ENCODE measurements around the gene AKR1C2.
"Not testable (repeated sequence)": the region's sequence is repeated elsewhere in the genome, so short reads cannot be mapped to it uniquely, and the experiment has no call there.

AKR1C2 gene

DNA sequence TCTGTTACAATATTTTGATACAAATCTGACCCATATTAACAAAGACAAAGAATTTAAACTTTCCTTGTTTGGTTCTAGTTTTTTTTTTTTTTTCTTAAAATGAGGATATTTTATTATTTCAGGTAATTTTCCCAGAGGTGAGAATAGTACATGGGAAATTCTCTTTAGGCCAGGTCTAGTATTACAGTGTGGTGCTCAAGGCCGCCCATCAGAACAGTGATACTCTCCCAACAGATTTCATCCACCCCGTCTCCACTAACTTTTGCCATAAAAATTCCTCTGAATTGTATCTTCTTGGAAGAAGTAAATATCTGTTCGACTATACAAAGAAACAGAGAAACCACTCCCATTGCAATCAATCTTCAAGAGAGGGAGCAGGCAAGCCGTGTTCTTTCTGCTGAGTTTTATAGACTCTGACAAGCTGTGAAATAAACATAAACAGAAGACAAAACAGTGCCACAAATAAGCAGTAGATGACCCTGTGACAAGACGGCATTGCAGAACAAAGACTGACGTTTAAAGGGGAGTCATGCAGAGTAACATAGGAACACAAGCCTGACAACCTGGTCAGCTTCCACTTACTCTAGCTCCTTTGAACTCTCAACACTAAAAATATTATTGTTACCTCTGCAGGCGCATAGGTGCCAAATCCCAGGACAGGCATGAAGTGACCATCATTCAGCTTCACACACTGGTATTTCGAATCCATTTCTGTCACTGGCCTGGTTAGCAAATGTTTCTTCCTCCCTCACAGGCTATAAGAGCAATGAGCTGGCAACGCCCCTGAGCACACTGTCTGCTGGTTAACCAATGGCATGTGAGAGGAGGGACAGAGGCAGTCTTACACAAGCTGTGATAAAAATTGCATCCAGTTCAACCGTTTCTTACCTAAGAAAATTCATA, at the start of gene AKR1C2:
Gene AKR1C2 (minus strand): TSS at position 731 of the 903 bp plus-strand sequence. CDS start 22 bp downstream, at position 709.
- DNase-seq = not testable (repeated sequence)

DNA sequence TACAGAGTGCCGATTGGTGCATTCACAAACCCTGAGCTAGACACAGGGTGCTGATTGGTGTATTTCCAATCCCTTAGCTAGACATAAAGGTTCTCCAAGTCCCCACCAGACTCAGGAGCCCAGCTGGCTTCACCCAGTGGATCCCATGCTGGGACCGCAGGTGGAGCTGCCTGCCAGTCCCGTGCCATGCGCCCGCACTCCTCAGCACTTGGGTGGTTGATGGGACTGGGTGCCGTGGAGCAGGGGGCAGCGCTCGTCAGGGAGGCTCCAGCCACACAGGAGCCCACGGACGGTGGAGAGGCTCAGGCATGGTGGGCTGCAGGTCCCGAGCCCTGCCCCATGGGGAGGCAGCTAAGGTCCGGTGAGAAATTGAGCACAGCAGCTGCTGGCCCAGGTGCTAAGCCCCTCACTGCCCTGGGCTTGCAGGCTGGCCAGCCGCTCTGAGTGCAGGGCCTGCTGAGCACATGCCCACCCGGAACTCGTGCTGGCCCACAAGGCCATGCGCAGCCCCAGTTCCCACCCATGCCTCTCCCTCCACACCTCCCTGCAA, 49.4 kb upstream of the AKR1C2 start:
- not testable (repeated sequence) for DNase-seq

DNA sequence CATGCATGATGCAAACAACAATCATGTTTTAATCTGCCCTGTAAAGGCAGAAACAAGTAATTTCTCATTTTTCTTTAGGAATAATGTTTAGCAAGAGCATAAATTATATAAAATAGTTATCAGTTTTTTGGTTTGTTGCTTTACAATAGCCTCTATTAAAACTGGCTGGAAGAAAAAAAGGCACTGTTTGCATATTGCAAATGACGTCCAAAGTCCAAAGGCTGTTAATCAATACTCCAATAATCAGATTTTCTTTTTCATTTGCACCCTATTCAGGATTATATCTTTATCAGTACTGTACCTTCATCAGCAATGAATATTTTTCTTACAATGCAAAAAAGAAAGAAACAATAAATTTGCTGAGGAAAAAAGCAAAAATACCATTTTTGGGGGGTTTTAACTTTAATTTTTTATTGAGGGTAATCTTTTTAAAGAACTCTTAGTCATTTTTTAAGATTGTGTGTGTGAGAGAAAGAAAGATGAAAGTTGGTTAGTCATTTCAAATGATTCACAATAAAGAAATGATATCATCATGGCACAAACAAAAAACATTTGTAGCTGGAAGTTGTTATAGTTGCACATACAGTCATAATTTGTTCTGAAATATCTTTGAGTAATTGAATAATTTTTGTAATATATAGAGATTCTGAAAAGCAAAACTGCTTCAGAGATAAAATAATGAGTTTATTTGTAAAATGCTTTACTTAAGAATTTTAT, 44.4 kb upstream of the AKR1C2 start:
- DNase-seq = no peak

DNA sequence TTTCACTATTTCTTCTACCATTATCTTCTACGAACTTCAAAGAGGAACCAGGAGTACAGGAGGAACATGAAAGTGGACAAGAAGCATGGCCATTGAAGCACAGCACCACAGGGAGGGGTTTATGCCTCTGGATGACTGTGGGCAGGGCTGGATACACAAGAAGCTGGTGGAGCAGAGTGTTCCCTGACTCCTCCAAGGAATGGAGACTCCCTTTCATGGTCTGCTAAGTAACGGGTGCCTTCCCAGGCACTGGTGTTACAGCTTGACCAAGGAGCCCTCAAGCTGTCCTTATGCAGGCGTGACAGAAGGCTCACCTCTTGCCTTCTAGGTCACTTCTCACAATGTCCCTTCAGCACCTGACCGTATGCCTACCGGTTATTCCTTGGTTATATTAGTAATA, 43.4 kb upstream of the AKR1C2 start:
- DNase-seq = not testable (repeated sequence)

DNA sequence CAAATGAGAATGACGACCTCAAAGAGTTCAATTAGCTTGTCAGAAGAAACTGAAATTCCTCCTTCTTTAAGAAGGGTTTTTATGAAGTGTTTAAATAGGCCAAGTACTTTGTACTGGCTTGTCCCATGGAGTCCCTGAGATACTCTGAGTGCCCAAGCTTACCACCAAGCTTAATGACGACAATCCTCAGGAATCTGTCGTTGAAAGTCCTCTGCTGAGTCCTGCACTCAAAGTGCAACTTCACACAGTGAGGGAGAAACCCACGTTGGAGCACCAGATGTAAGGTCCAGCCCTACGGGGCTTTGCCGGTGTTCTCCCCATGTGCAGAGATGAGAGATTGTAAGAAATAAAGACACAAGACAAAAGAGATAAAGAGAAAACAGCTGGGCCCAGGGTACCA, 42.8 kb upstream of the AKR1C2 start:
- DNase-seq = no peak

DNA sequence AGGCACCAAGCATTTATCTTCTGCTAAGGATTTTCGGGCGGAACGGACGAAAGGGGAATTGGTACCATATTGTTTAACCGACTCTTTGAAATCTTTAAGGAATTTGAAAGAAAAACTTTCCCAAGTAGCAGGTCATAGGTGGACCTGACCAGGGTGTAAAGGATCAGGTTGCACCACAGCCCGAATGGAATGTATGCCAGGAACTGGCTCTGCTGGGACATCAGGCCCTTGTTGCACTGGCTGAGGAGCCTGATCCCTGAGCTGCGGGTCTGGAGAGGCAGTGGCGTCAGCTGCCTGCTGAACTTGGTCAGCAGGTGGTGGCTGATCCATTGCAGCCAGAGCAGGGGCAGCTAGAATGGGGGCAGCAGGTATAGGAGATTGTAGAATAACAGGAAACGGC, 41.4 kb upstream of the AKR1C2 start:
- no peak for DNase-seq

DNA sequence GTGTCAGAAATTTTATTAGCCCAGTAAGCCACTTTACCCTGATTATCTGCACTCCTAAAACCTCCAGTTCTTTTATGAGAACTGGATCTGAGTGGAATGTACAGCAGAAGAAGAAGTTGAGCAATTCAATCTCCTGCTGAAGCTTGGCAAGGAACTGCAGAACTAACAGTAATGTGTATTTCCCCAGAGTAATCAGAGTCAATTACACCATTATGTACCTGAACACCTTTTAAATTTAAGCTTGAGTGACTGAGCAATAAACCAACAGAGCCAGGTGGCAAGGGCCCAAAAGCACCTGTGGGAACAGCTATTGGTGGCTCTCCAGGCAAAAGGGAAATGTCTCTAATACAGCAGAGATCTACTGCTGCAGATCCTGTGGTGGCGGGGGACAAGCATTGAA, 40.1 kb upstream of the AKR1C2 start:
- DNase-seq = no peak

DNA sequence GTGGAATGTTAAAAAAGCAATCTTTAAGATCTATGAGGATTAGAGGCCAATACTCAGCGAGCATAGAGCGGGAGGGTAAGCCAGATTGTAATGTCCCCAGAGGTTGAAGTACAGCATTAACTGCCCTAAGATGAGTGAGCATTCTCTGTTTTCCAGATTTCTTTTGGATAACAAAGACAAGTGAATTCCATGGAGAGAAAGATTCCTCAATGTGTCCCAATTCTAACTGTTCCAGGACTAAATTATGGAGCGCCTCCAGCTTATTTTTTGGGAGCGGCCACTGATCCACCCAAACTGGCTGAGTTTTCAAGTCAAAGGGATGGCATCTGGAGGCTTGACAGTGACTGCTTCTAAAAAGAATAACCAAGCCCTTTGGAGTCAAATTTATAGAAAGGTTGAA, 39.3 kb upstream of the AKR1C2 start:
- DNase-seq = no peak

DNA sequence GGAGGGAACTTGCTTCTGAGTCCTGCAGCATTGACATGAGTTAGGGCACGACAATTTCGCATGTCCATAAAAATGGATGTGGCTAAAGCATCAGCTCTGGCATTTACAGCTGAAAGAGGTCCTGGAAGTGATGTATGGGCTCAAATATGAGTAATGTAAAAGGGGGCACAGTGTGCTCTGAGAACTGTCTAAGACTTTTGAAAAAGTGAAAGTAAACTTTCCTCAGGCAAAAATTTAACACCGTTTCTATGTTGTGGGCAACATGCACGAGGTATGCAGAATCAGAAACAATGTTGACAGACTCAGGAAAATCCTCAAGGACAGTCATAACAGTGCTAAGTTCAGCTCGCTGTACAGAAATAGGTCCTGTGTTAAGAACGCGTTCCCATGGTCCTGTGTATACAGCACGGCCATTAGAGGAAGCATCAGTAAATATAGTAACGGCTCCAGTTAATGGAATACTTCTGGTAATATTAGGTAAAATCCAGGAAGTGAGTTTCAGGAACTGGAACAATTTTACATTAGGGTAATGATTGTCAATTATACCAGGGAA, 37.9 kb upstream of the AKR1C2 start:
- no peak for DNase-seq

DNA sequence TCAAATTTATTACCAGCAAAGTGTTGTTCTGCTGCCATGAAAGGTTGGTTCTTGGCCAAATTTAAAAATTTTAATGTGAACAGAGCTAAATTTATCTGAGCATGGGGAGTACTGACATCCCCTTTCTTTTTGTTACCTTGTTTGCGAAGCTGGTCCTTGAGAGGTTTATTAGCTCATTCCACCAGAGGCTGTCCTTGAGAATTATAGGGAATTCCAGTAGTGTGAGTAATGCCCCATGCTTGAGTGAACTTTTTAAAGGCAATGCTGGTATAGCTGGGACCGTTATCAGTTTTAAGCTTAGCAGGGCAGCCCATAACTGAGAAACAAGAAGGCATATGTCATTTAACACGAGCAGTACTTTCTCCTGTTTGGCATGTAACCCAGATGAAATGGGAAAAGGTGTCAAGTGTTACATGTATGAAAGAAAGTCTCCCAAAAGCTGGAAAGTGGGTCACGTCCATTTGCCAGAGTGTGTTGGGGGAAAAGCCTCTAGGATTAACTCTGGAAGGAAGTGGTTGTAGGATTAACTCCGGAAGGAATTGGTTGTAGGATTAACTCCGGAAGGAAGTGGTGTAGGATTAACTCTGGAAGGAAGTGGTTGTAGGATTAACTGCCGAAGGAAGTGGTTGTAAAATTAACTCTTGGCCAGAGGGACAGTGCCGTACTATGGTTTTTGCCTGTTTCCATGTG, 37.3 kb upstream of the AKR1C2 start:
- no peak for DNase-seq

DNA sequence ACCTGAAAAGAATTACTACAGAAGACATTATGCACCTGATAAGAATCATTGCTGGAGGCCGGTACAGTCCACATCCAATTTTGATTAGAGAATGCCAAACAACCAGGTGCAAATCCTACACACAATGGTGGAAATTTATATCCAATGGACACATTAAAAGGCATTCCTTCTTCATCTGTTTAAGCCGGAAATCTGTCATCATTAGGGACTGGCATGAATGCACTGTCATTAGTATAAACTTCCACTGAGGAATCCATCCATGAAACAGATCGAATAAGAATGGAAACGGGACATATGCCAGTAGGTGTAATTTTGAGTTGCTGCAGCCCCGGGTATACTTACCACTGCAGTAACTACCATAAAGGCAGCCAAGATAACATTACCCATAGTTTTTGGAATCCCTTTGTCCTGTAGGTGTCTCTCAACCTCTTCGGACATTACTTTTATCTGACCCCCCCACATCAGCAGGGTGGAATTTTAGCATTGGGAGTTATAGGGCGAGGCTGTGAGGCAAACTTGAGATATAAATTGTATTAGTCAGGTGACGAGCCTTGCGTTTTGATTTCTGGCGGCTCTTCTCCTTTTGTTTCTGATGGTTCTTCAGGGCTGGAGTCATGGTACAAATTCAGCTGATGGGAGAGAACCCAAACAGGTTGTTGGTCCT, 36.5 kb upstream of the AKR1C2 start:
- DNase-seq = no peak

DNA sequence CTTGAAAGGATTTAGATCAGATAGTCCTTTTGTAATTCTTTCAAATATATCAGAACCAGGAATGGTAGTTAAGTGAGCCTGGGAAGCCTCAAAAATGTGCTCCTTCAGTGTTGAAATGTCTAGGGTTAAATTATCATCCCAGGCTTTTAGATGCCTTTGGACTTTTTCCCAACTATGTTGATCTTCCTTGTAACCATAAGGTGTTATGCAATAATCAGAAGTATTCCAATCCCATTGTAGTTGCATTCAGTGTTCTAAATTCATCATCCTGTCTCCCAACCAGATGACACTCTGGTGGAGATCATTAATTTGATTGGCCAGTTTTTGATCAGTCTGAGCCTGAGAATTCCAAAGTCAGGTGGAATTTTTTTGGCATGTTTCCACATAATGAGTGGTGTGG, 35.1 kb upstream of the AKR1C2 start:
- DNase-seq = no peak

DNA sequence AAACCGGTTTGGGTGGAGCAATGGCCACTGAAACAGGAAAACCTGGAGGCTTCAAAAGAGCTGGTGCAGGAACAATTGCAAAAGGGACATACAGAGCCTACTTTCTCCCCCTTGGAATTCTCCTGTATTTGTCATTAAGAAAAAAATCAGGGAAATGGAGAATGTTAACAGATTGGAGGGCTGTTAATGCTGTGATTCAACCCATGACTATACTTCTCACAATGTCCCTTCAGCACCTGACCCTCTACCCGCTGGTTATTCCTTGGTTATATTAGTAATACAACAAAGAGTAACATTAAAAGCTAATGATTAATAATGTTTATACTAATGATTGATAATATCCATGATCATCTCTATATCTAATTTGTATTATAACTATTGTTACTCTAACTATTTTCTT, 34.4 kb upstream of the AKR1C2 start:
- no peak for DNase-seq

DNA sequence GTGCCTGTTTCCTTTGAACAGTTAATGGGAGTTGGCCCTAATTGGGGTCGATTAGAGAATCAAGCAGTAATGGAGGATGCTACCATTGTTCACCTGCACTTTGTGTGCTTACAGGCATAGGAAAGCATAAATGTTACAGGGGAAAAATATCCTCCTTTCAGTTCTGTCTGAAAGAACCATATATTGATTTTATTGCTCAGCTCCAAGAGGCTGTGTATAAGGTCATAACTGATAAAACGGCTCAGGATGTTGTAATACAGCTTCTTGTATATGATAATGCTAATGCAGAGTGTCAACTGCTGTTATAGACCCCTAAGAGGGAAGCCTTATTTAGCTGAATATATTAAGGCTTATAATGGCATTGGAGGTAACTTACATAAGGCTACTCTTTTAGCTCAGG, 32.9 kb upstream of the AKR1C2 start:
- DNase-seq = no peak

DNA sequence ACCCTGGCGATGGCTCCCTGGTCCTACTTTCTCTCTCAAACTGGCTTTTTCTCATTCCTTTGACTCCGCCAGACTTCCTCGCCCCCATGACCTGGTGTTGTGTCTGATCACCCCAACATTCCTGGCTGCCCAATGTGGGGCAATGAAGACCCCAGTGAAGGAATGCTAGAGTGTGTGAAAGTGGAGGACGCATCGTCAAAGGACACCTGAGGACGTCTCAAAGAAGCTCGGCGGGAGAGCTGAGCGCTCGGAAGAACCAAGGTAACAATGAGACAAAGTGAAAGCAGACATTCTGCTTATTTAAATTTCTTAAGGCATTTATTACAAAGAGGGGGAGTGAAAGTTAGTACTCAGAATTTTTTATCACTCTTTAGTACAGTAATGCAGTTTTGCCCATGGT, 31.7 kb upstream of the AKR1C2 start:
- no peak for DNase-seq

DNA sequence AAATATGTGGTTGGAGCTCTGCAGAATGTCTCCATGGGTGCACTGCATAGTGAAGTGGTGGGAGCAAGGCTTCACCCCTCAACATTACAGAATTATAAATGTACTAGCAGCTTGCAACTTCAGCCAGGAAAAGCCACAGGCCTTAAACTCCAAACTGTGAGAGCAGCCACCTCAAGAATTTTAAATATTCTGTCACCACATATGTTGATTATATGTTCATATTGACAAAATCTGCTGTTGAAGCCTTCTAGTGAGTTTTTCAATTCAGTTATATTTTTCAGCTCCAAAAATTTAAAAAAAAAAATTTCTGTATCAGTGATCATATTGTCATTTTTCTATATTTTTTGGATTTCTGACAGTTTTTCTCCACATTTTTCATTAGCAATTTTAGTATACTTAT, 30.9 kb upstream of the AKR1C2 start:
- DNase-seq = no peak

DNA sequence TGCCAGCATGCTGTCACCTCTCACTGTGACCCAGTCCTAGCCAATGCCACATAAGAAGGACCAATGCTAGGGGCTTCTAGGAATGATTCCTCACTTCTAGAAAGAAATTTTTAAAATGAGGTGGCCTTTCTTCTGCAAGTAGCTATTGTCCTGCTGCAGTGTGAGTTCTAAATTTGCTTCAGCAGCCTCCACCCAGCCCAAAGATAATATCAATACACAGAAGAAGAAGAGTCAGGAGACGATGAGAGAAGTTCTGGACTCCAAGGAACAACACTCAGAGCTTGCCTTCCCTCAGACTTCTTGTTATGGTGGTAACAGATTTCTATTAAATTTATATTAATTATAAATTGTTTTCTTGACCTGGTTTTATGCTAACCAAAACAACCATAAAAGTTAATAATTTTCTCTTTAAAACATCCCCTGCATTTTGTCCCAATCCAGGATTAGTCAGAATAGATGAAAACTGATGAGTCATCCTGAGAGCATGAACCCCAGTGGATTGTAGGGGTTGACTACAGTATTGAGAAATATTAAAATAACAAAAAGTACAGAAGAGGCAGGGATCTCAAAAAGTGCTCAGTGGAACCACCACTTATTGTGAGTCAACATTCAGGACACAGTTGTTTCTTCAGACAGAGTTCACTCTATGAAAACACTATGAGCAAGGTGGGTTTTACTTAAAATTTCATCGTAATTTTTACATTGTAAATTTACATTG, 29.6 kb upstream of the AKR1C2 start:
- DNase-seq = no peak

DNA sequence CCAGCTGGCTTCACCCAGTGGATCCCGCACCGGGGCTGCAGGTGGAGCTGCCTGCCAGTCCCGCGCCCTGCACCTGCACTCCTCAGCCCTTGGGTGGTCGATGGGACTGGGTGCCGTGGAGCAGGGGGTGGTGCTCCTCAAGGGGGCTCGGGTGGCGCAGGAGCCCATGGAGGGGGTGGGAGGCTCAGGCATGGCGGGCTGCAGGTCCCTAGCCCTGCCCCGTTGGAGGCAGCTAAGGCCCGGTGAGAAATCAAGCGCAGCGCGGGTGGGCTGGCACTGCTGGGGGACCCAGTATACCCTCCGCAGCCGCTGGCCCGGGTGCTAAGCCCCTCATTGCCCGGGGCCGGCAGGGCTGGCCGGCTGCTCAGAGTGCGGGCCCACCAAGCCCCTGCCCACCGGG, 28.8 kb upstream of the AKR1C2 start:
- not testable (repeated sequence) for DNase-seq

DNA sequence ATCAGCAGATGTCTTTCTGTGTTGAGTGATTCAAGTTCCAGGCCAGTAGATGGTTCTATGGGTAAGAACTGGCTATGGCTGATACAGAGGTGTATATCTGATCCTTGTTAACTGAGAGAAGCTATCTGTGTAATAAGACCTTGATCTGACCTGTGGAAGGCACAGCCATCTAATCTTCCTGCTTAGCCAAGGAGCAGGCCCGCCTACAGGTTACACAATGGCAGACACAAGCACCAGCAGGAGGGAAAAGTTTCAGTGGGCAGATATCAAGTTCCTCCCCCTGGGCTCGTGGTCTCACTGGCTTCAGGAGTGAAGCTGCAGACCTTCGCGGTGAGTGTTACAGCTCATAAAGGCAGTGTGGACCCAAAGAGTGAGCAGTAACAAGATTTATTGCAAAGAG, 27.9 kb upstream of the AKR1C2 start:
- DNase-seq = not testable (repeated sequence)

DNA sequence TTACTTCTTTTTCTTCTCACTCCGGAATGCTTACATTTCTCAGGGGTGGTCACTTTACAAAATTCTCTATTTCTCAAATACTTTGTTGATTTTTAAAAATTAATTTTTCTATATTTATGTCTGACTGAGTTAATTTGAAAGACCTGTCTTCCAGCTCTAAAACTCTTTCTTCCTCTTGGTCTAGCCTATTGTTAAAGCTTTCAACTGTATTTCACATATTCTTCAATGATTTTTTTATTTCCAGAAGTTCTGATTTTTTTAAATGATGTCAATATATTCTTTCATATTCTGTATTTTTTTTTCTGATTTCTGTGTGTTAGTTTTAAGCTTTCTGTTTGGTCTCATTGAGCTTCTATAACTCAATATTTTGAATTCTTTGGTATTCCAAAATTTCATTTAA, 27.3 kb upstream of the AKR1C2 start:
- DNase-seq = no peak

DNA sequence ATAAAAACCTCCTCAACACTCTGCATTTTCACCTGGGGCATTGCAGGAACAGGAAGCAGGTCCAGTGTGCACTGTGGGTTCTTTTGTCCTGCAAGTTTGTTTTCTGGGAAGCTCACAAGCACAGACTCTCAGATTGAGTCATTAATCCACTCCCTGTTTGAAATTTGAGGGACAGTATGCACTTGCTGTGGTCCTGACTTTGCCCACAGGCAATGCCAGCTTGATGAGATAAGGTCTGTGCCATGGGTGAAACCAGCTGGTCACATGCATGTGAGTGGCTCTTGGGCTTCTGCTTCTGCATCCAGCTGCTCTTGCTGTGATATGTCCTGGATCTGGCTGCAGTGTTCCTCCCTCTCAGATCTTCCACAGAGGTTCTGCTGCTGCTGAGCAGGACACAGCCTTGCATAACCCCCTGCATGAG, 21.8 kb upstream of the AKR1C2 start:
- not testable (repeated sequence) for DNase-seq
